Glutamatergic neuron (in vitro differentiated cells): ENCODE data around the gene DTNA. TPM values are rescaled to one million over a fixed set of nuclear protein-coding genes. Genes with fewer than 3 reads are reported as not detected.

Experiments
- DNase-seq: peaks from one replicate; pipeline ENCODE4 v3.0.0; 2022
- H3K27ac Mint-ChIP-seq: one replicate; pipeline ENCODE4 v1.8.0; 2020; ENCODE audit warnings: mild to moderate bottlenecking, mixed read lengths, inconsistent platforms; ENCODE audit not compliant: unreplicated experiment
- H3K27me3 Mint-ChIP-seq: one replicate; pipeline ENCODE4 v1.8.0; 2020; ENCODE audit warnings: mild to moderate bottlenecking, moderate library complexity, mixed read lengths, inconsistent platforms; ENCODE audit not compliant: unreplicated experiment
- H3K36me3 Mint-ChIP-seq: one replicate; pipeline ENCODE4 v1.8.0; 2020; ENCODE audit warnings: mild to moderate bottlenecking, mixed read lengths, inconsistent platforms; ENCODE audit not compliant: unreplicated experiment
- H3K4me1 Mint-ChIP-seq: one replicate; pipeline ENCODE4 v1.8.0; 2020; ENCODE audit warnings: mild to moderate bottlenecking, low read depth, mixed read lengths, inconsistent platforms; ENCODE audit not compliant: unreplicated experiment
- H3K4me3 Mint-ChIP-seq: one replicate; pipeline ENCODE4 v1.8.0; 2020; ENCODE audit warnings: mild to moderate bottlenecking, mixed read lengths, inconsistent platforms; ENCODE audit not compliant: unreplicated experiment
- H3K9me3 Mint-ChIP-seq: one replicate; pipeline ENCODE4 v1.8.0; 2020; ENCODE audit warnings: mild to moderate bottlenecking, moderate library complexity, mixed read lengths, inconsistent platforms; ENCODE audit not compliant: unreplicated experiment
- CTCF ChIP-seq: fragments of 200-600 bp; sonication (generic); IDR thresholded peaks from one replicate; pipeline ENCODE4 v1.5.0; 2021; ENCODE audit not compliant: partially characterized antibody, unreplicated experiment
- total RNA-seq: library from RNA; stranded (reverse); fragmentation: NEBNext Ultra II Directional; extraction: Animal tissue kit (Norgen Biotek cat#: 25700); gene quantifications from one replicate; pipeline ENCODE4 v1.2.1, GENCODE V29; 2021; ENCODE audit not compliant: unreplicated experiment

DTNA gene
- total RNA-seq, 1 donor from 2014 or later, result 29.5 TPM

GRCh38 chr18:34771958-34772357 is 61.9 kb downstream of the DTNA start:
- H3K4me1 Mint-ChIP-seq, result no peaks in the 10 kb centered on the region
- H3K9me3 Mint-ChIP-seq, result no peaks in the 10 kb centered on the region
- H3K36me3 Mint-ChIP-seq, result no peaks in the 10 kb centered on the region
- H3K27ac Mint-ChIP-seq, result no peak overlapping the region
- no peaks in the 10 kb centered on the region for H3K27me3 Mint-ChIP-seq
- no peak overlapping the region for H3K4me3 Mint-ChIP-seq
- DNase-seq, result no peak
- TF ChIP-seq CTCF, result no peak

GRCh38 chr18:34772887-34773286 is 62.8 kb downstream of the DTNA start:
- no peaks in the 10 kb centered on the region for H3K27me3 Mint-ChIP-seq
- no peak for DNase-seq
- H3K27ac Mint-ChIP-seq, result no peak overlapping the region
- H3K4me3 Mint-ChIP-seq, result no peak overlapping the region
- no peaks in the 10 kb centered on the region for H3K9me3 Mint-ChIP-seq
- no peaks in the 10 kb centered on the region for H3K36me3 Mint-ChIP-seq
- no peaks in the 10 kb centered on the region for H3K4me1 Mint-ChIP-seq
- no peak for TF ChIP-seq CTCF

- no peaks in the 10 kb centered on the region for H3K9me3 Mint-ChIP-seq
These were observed 63.3 kb downstream of the DTNA start for GRCh38 chr18:34773378-34773777.

DNA sequence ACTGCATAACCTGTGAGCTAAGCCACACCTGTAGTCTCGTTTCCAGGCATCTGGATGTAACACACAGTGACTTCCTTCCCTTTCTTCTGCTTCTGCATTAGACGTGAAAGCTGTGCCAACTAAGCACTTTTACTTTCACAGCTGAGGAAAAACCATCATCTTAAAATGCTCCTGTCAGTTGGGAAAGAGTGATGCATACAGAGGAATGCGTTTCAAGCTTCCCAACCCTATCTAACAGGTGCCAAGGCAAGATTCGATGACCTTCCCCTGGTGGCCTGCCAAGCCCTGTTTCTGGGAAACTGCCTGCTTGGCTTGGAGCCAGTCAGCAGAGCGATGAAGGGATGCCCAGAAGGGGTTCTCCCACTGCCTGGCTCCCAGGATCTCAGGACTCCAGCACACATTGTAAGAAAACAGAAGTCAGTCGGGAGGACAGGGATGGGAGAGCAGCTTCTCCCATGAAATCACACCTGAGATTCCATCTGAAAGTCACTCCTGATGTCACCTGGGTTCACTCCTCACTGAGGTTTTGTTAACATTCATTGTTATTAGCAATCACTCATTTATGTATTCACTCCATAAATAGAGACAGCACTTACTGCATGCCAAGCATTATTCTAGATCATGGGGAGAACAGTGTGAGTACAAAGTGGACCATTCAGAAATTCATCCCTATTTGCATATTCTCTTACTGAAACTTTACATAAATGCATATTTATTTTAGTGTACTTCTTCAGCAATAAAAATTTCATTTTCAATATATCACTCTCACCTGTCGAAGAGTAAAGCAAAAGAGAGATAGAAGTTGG is 64.1 kb downstream of the DTNA start:
- no peaks in the 10 kb centered on the region for H3K9me3 Mint-ChIP-seq
- no peak for DNase-seq
- no peaks in the 10 kb centered on the region for H3K36me3 Mint-ChIP-seq
- no peak for TF ChIP-seq CTCF
- H3K27ac Mint-ChIP-seq, result no peak overlapping the region
- no peaks in the 10 kb centered on the region for H3K4me1 Mint-ChIP-seq
- no peaks in the 10 kb centered on the region for H3K27me3 Mint-ChIP-seq
- no peak overlapping the region for H3K4me3 Mint-ChIP-seq

More at GRCh38 chr18:34773378-34773777, 63.3 kb downstream of the DTNA start:
- Mint-ChIP-seq H3K4me1 (no peaks in the 10 kb centered on the region), H3K27me3 (no peaks in the 10 kb centered on the region), H3K4me3 (no peak overlapping the region), H3K36me3 (no peaks in the 10 kb centered on the region), H3K27ac (no peak overlapping the region)
- no peak for TF ChIP-seq CTCF
- no peak for DNase-seq

GRCh38 chr18:34775461-34775860 is 65.4 kb downstream of the DTNA start:
- H3K4me1 Mint-ChIP-seq, result no peaks in the 10 kb centered on the region
- no peak overlapping the region for H3K27ac Mint-ChIP-seq
- H3K27me3 Mint-ChIP-seq, result no peaks in the 10 kb centered on the region
- H3K9me3 Mint-ChIP-seq, result no peaks in the 10 kb centered on the region
- TF ChIP-seq CTCF, result no peak
- no peak overlapping the region for H3K4me3 Mint-ChIP-seq
- no peak for DNase-seq
- H3K36me3 Mint-ChIP-seq, result no peaks in the 10 kb centered on the region
